ENCODE measurements around the gene POLR1H. TPM values are rescaled to one million over a fixed set of nuclear protein-coding genes. Genes with fewer than 3 reads are reported as not detected.

Gene POLR1H
- total RNA-seq, 1 donor from 2014 or later: 16.8 TPM

DNA sequence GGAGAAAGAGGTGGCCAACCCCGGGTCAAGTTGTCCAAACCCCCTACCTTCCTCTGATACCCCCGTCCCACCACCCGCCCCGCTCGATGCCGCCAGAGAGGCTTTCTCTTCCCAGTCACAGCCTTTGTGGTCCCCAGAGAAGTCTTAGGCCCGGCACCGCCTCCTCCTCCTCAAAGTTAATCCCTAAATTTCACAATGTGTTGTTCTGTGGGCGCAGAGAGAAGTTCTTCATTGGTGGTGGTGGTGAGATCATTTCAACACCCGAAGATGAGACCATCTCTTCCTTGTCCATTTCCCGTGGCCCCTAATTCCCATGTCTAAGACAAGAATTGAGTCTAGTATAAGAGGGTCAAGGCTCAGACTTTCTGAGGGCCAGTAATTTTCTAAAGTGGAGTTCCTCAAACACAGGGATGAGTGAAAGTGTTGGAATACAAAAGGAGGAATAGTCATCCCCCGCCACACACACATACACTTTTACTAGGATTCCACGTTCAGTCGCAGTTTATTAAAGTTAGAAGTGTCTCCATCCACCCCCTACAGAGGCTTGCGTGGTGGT lies 41.4 kb downstream of the POLR1H start:
- no peaks in the 10 kb centered on the region for H3K36me3 ChIP-seq (ENCODE audit: insufficient read depth, low read length)
- peaks cover 63% of the 10 kb centered on the region for H3K27me3 Mint-ChIP-seq (ENCODE audit: low read depth, unreplicated experiment)
- peaks cover 57% of the 10 kb centered on the region for H3K27me3 ChIP-seq (ENCODE audit: insufficient read depth, low read length)
- DNase-seq (ENCODE audit: low read depth) (no peak), FAIRE-seq (no peak)
- H3K27ac Mint-ChIP-seq (ENCODE audit: unreplicated experiment): no peak overlapping the region
- peak overlapping the region; percentile 32 for H3K9ac ChIP-seq (ENCODE audit: low read length)
- H3K27ac ChIP-seq (ENCODE audit: low read depth, low read length): no peak overlapping the region
- H3K9me3 Mint-ChIP-seq (ENCODE audit: unreplicated experiment): no peaks in the 10 kb centered on the region
- peaks cover 7% of the 10 kb centered on the region for H3K4me1 Mint-ChIP-seq (ENCODE audit: low read depth, unreplicated experiment)
- peak overlapping the region; percentile 87 for H2AFZ ChIP-seq (ENCODE audit: low read depth, low read length)
- no peak for TF ChIP-seq EZH2 (IDR thresholded peaks at IDR 0.05; ENCODE audit: insufficient read depth, low read length)
- TF ChIP-seq, protein P1, sequence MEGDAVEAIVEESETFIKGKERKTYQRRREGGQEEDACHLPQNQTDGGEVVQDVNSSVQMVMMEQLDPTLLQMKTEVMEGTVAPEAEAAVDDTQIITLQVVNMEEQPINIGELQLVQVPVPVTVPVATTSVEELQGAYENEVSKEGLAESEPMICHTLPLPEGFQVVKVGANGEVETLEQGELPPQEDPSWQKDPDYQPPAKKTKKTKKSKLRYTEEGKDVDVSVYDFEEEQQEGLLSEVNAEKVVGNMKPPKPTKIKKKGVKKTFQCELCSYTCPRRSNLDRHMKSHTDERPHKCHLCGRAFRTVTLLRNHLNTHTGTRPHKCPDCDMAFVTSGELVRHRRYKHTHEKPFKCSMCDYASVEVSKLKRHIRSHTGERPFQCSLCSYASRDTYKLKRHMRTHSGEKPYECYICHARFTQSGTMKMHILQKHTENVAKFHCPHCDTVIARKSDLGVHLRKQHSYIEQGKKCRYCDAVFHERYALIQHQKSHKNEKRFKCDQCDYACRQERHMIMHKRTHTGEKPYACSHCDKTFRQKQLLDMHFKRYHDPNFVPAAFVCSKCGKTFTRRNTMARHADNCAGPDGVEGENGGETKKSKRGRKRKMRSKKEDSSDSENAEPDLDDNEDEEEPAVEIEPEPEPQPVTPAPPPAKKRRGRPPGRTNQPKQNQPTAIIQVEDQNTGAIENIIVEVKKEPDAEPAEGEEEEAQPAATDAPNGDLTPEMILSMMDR (IDR thresholded peaks at IDR 0.05; ENCODE audit: insufficient read depth, low read depth, low read length): no peak
- H3K4me3 ChIP-seq (ENCODE audit: insufficient read depth, low read depth, low read length): peak overlapping the region; percentile 46
- H3K4me1 ChIP-seq (ENCODE audit: insufficient read depth, low read length): peaks cover 13% of the 10 kb centered on the region
- H3K9me3 ChIP-seq (ENCODE audit: insufficient read depth, low read depth, low read length): no peaks in the 10 kb centered on the region
- no peaks in the 10 kb centered on the region for H3K36me3 Mint-ChIP-seq (ENCODE audit: low read depth, unreplicated experiment)
- H3K4me3 Mint-ChIP-seq (ENCODE audit: unreplicated experiment): peak overlapping the region; percentile 89
- peak overlapping the region; percentile 89 for H3K4me2 ChIP-seq (ENCODE audit: low read length)
- no peaks in the 10 kb centered on the region for H4K20me1 ChIP-seq (ENCODE audit: insufficient read depth, low read length)
- H3K79me2 ChIP-seq (ENCODE audit: insufficient read depth, low read length): no peaks in the 10 kb centered on the region

DNA sequence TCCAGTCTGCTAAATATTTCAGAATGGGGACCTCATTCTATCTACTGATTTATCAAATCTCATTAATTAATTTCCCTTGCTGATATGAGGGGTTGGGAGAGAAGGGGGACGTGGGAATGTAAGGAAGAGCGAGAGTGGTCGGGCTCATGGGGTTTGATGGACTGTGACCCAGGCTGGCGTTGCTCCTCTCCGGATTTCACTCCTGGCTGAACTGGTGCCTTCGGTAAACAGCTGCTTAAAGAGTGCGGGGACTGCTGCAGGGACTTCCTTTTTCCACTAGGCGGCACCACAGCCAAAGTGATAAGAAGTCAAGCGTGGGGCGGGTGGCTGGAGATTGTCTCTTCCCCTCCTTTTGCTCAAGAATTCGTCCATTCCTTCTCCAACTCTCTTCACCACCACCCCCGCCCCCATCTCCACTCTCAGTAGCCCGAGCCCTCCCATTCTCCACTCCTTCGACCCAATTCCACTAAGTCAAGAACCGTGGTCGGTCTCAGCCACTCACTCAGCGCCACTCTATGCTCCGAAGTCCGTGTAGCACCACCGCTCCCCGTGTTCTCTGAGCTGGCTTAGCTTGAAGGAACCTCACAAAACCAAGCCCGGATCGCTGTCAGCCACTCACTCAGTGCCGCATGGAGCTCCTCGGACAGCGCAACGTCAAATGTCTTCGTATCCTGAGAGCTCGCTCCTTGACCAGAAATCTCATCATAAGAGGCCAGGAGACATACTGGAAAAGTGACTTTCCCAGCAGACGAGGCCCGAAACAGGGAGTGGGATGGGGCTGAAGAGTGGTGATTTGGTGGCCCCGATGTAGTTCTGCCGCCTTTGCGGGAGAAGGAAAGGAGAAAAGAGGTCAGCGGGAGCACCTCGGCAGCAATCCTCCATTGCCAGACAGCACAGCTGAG lies 42.2 kb downstream of the POLR1H start:
- no peak for TF ChIP-seq EZH2 (IDR thresholded peaks at IDR 0.05; ENCODE audit: insufficient read depth, low read length)
- TF ChIP-seq, protein P1 (IDR thresholded peaks at IDR 0.05; ENCODE audit: insufficient read depth, low read depth, low read length): peak; percentile 85
- Histone ChIP-seq H3K4me2 (ENCODE audit: low read length) (peak overlapping the region; percentile 89), H3K36me3 (ENCODE audit: insufficient read depth, low read length) (no peaks in the 10 kb centered on the region), H3K4me1 (ENCODE audit: insufficient read depth, low read length) (peaks cover 13% of the 10 kb centered on the region), H3K27me3 (ENCODE audit: insufficient read depth, low read length) (peaks cover 50% of the 10 kb centered on the region), H3K27ac (ENCODE audit: low read depth, low read length) (no peak overlapping the region), H3K79me2 (ENCODE audit: insufficient read depth, low read length) (no peaks in the 10 kb centered on the region), H3K4me3 (ENCODE audit: insufficient read depth, low read depth, low read length) (peak overlapping the region; percentile 46), H3K9me3 (ENCODE audit: insufficient read depth, low read depth, low read length) (no peaks in the 10 kb centered on the region), H2AFZ (ENCODE audit: low read depth, low read length) (peak overlapping the region; percentile 83), H3K9ac (ENCODE audit: low read length) (peak overlapping the region; percentile 40), H4K20me1 (ENCODE audit: insufficient read depth, low read length) (no peaks in the 10 kb centered on the region)
- FAIRE-seq: no peak
- peak; percentile 58 for DNase-seq (ENCODE audit: low read depth)
- Mint-ChIP-seq H3K36me3 (ENCODE audit: low read depth, unreplicated experiment) (peaks cover 2% of the 10 kb centered on the region), H3K27me3 (ENCODE audit: low read depth, unreplicated experiment) (peaks cover 62% of the 10 kb centered on the region), H3K27ac (ENCODE audit: unreplicated experiment) (no peak overlapping the region), H3K4me3 (ENCODE audit: unreplicated experiment) (peak overlapping the region; percentile 89), H3K9me3 (ENCODE audit: unreplicated experiment) (no peaks in the 10 kb centered on the region), H3K4me1 (ENCODE audit: low read depth, unreplicated experiment) (peaks cover 7% of the 10 kb centered on the region)

DNA sequence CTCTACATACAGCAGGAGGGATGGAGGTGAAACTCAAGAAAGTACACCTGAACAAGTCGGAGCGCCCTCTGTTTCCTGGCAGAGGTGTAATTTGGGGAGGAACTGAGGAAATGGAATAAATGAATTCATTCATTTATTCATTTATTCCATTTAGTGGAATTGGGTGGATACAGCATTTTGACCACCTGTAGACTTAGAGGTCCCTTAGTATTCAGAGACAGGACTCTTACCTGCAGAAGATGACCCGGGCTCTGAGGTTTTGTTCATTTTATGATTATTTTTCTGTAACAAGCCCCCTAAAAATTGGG lies 42.8 kb downstream of the POLR1H start:
- H3K27ac Mint-ChIP-seq (ENCODE audit: unreplicated experiment): no peak overlapping the region
- Histone ChIP-seq H3K9me3 (ENCODE audit: insufficient read depth, low read depth, low read length) (no peaks in the 10 kb centered on the region), H3K4me1 (ENCODE audit: insufficient read depth, low read length) (peaks cover 13% of the 10 kb centered on the region), H4K20me1 (ENCODE audit: insufficient read depth, low read length) (no peaks in the 10 kb centered on the region), H3K4me3 (ENCODE audit: insufficient read depth, low read depth, low read length) (no peak overlapping the region), H3K79me2 (ENCODE audit: insufficient read depth, low read length) (no peaks in the 10 kb centered on the region), H3K9ac (ENCODE audit: low read length) (no peak overlapping the region), H3K27ac (ENCODE audit: low read depth, low read length) (no peak overlapping the region), H3K4me2 (ENCODE audit: low read length) (peak overlapping the region; percentile 89), H3K36me3 (ENCODE audit: insufficient read depth, low read length) (no peaks in the 10 kb centered on the region), H2AFZ (ENCODE audit: low read depth, low read length) (peak overlapping the region; percentile 83), H3K27me3 (ENCODE audit: insufficient read depth, low read length) (peaks cover 49% of the 10 kb centered on the region)
- DNase-seq (ENCODE audit: low read depth) (no peak), FAIRE-seq (no peak)
- no peaks in the 10 kb centered on the region for H3K9me3 Mint-ChIP-seq (ENCODE audit: unreplicated experiment)
- H3K4me1 Mint-ChIP-seq (ENCODE audit: low read depth, unreplicated experiment): peaks cover 7% of the 10 kb centered on the region
- H3K4me3 Mint-ChIP-seq (ENCODE audit: unreplicated experiment): peak overlapping the region; percentile 89
- H3K36me3 Mint-ChIP-seq (ENCODE audit: low read depth, unreplicated experiment): peaks cover 2% of the 10 kb centered on the region
- TF ChIP-seq, protein P1 (IDR thresholded peaks at IDR 0.05; ENCODE audit: insufficient read depth, low read depth, low read length): no peak
- no peak for TF ChIP-seq EZH2 (IDR thresholded peaks at IDR 0.05; ENCODE audit: insufficient read depth, low read length)
- H3K27me3 Mint-ChIP-seq (ENCODE audit: low read depth, unreplicated experiment): peaks cover 61% of the 10 kb centered on the region

Measured in astrocyte (in vitro differentiated cells and primary cell).